GM18505 (cell line): Measurements from ENCODE around the gene CIBAR2.
A peak's percentile ranks its signal among the peaks of the same experiment; 100 is the strongest.
"Not testable (repeated sequence)": the region's sequence is repeated elsewhere in the genome, so short reads cannot be mapped to it uniquely, and the experiment has no call there.

Source experiments
- ATAC-seq: cut with Tn5 transposase; IDR thresholded peaks from one replicate; pipeline ENCODE4 v1.9.1; 2021; ENCODE audit not compliant: unreplicated experiment
- POLR2A ChIP-seq: IDR thresholded peaks from 4 replicates; pipeline ENCODE4 v1.6.1; 2011; ENCODE audit warnings: borderline replicate concordance; ENCODE audit not compliant: insufficient read depth, insufficient read length; ENCODE audit errors: extremely low read depth

Gene CIBAR2

DNA sequence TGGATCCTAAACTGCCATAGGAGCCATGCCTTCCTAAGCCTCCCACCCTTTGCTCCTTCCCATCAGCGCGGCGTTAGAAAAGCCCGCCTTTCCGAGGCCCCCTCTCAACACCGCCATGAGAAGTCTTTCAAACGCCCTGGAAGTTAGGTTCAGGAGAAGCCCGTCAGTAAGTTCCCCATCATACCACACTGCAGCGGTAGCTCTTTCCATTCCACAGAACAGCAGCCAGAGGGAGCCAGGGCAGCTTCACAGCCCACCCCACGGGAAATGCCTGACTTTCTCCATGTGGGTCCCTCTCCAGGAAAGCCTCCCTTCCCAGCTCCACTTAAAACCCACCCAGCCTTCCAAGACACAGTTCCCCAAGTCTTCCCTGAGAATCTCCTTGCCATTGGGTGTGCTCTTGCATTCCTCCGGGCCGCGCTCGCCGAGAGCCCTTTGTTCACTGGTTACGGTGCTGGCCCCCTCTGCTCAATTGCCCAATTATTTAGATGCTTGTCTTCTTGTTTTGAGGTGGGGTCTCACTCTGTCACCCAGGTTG lies 56.0 kb downstream of the CIBAR2 start:
- no peak for ATAC-seq
- no peak for TF ChIP-seq POLR2A

DNA sequence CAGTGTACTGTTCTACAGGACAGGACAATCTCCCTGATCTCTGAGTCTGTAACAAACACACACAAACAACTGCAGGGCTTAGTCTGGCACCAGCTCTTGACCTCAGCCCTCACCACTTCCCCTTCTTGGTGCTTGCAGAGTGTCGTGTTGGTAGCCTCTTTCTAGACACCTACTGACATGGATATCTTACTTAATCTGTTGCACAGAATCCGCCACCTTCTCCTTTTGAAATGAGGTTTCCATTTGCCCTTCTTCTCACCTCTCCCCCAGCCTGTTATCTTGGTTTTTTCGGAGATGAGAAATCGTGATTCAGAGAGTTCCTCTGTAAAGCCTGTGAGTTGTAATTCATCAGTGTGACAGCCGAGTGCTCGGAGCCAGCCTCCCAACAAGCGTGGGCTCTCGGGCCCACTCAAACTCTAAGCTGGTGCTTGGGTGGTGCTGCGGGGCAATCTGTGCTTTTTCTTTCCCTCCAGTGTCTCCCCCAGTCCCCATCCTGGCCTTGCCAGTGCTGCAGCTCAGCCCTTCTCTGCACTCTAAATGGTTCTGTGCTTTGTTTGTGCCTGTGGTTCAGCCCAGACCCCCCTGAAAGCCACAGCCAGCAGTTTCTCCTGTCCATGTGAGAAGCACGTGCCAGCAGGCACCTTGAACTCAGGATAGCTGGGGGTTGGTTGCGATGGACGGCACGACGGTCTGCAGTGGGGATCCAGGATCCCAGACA lies 56.6 kb downstream of the CIBAR2 start:
- TF ChIP-seq POLR2A, result peak; percentile 46
- ATAC-seq, result peak; percentile 81

DNA sequence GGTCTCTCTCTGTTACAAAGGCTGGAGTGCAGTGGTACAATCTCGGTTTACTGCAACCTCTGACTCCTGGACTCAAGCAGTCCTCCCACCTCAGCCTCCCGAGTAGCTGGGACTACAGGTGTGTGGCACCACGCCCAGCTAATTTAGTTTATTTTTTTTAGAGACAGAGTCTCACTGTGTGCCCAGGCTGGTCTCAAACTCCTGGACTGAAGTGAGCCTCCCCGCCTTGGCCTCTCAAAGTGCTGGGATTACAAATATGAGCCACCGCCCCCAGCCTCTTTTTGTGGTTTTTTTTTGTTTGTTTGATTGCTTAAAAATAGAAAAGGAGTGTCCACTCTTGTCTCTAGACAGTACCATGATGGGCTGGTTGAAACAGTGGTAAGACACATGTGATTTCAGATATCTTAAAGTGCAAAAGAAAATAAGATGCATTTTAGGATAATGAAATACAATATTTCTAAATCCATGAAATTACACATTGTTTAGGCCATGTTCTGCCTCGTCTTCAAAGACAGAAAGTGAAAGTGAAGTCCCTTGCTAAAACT lies 57.3 kb downstream of the CIBAR2 start:
- no peak for ATAC-seq
- no peak for TF ChIP-seq POLR2A

DNA sequence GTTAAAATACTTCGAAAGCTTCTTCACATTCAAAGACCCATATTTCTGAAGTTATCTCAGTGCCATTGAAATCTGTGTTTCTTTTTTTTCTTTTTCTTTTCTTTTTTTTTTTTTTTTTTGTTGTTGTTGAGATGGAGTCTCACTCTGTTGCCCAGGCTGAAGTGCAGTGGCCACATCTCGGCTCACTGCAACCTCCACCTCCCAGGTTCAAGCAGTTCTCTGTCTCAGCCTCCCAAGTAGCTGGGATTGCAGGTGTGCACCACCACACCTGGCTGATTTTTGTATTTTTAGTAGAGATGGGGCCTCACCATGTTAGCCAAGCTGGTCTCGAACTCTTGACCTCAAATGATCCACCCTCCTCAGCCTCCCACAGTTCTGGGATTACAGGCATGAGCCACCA lies 58.0 kb downstream of the CIBAR2 start:
- not testable (repeated sequence) for ATAC-seq

DNA sequence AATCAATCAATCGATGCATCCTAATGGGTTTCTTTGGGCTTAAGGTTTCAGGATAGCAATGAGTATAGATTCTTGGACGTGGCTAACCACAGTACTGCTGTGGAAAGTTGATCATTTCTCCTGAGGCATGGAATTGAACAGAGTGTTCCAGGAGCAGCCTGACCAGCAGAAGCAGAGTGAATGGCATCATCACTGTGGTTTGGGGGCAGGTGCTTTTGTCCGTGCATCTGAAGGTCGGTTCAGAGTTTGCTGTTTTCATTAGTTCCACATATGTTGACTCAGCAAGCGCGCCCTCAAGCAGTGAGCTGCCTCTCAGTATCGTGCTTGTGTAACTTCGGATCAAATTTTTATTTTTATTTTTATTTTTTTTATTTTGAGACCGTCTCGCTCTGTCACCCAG lies 59.7 kb downstream of the CIBAR2 start:
- ATAC-seq, result no peak
- TF ChIP-seq POLR2A, result no peak

DNA sequence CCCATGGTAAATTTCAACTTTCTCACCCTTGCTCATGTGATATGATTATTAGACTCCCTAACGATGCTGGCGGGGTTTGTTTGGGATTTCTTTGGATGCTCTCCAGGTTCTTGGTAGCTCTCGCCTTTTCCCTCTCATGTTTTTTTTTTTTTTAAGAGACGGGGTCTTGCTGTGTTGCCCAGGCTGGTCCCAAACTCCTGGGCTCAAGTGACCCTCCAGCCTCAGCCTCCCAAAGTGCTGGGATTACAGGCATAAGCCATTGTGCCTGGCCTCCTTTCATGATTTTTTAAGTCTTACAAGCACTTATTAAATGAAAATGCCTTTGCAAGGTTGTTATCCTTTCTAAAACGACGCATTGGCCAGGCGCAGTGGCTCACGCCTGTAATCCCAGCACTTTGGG lies 60.6 kb downstream of the CIBAR2 start:
- ATAC-seq, result no peak
- no peak for TF ChIP-seq POLR2A

DNA sequence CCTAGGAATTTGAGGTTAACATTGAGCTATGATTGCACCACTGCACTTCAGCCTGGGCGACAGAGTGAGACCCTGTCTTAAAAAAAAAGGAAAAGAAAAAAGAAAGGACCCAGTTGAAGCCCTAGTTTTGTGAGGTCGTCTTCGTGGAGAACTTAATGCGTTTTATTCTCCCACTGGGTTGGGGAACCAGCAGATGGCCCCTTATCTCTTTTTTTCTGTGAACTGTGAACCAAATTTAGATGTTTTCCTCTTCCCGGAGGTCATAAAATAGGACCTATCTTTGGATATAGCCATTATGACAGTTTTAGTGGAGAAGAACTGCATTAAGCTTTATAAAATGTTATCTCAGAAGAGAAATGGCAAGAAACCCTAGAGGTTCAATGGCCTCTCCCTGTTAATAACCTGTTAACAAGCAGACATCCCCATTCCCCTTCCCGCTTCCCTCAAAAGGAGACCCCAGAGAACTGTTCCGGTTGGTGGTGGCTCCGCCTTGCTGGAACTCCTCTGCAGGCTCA lies 61.1 kb downstream of the CIBAR2 start:
- ATAC-seq, result no peak
- no peak for TF ChIP-seq POLR2A

DNA sequence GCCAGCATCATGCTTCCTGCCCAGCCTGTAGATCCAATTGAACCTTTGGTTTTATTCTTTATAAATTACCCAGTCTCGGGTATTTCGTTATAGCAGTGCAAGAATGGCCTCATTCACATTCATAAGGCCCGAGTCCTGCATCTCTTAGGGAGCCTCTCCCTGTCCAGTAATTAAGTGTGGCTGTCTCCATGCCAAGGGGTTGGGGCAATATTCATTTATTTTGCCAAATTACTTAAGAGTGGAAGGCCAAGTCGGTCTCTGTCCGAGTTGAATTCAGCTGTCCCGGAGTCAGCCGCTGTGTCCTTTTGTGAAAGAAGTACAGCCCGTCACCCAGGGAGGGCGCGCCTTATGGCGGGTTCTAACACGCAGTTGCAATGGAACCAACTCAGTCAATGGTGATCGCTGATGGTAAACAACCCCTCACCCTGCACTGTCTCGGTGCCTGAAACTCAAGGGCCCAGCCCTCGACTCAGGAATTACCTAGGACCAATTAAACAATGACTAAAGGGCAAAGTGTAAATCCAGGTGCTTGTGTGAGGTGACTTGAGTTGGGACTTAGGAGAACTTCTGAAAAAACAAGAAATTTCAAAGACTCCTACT lies 62.5 kb downstream of the CIBAR2 start:
- TF ChIP-seq POLR2A, result no peak
- no peak for ATAC-seq

DNA sequence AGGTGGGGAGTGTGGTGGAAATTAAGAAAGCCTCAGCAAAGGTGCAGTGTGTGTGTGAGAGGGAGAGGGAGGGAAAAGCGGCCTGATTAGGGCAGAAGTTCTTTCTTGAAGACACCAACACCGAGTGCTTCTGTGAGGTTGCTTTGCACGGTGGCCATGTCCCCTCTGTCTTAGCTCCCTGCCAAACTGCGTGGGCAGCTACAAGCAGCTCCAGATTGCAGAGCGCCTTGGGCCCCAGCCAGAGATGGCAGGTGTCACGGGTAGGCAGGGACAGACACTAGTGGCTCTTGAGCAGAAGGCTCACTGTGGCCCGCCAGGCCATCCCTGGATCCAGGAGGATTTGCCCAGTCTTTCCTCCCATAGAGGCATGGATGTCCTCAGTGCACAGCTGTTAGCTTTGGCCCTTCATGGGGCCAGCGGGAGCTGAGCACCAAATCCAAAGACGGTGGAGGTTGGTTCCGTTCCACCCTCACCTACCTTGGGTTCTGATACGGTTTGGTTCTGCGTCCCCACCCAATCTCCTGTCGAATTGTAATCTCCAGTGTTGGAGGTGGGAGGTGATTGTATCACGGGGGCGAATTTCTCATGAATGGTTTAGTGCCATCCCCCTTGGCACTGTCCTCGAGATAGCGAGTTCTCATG lies 63.2 kb downstream of the CIBAR2 start:
- TF ChIP-seq POLR2A, result no peak
- ATAC-seq, result no peak
